A549 (cell line): ENCODE measurements around the gene RNU6-7.

Source experiments
- CEBPB ChIP-seq, 2 experiments: fragments of >200 bp in 1 of 2; sonication (Bioruptor Twin) in 1 of 2; formaldehyde crosslinking in 1 of 2; IDR thresholded peaks; 2 replicates each; pipeline ENCODE4 v1.6.1; 2012 to 2016
- CTCF ChIP-seq: fragments of >200 bp; sonication (Bioruptor Twin); formaldehyde crosslinking; IDR thresholded peaks from 3 replicates; pipeline ENCODE4 v1.5.1; 2016
- E2F6 ChIP-seq: IDR thresholded peaks from 2 replicates; pipeline ENCODE4 v1.6.1; 2012; ENCODE audit warnings: low read depth, borderline replicate concordance
- ESRRA ChIP-seq: fragments of 150-350 bp; IDR thresholded peaks from 2 replicates; pipeline ENCODE4 v1.6.1; 2014; ENCODE audit warnings: mild to moderate bottlenecking, low read length, borderline replicate concordance
- KDM5A ChIP-seq: fragments of 200-600 bp; sonication (generic); IDR thresholded peaks from 2 replicates; pipeline ENCODE4 v1.6.1; 2016; ENCODE audit warnings: antibody characterized with exemption, mild to moderate bottlenecking
- POLR2A ChIP-seq: IDR thresholded peaks from 2 replicates; pipeline ENCODE4 v1.6.1; 2012; ENCODE audit warnings: mild to moderate bottlenecking, low read length
- REST ChIP-seq: fragments of 200-600 bp; sonication (generic); IDR thresholded peaks from 2 replicates; pipeline ENCODE4 v1.6.1; 2016; ENCODE audit warnings: antibody characterized with exemption, mild to moderate bottlenecking, moderate library complexity

- TF ChIP-seq E2F6 (no peak), KDM5A (no peak), CTCF (no peak), POLR2A (no peak), REST (no peak), CEBPB (IDR thresholded peaks at IDR 0.05) (no peak), ESRRA (no peak)
Measured at GRCh38 chr14:32246751-32247150, 44.9 kb downstream of the RNU6-7 start.
